H9 (cell line): ENCODE data around the gene PC. TPM values are rescaled to one million over a fixed set of nuclear protein-coding genes. Genes with fewer than 3 reads are reported as not detected.

Experiments
- DNase-seq: peaks from one replicate; pipeline ENCODE4 v3.0.0-alpha.2; 2017
- H2AFZ ChIP-seq: one replicate; pipeline ENCODE4 v1.6.1; 2013; ENCODE audit warnings: mild to moderate bottlenecking, low read length, control low read depth, moderate library complexity
- H2AK5ac ChIP-seq: 2 replicates; pipeline ENCODE4 v1.6.1; 2013; ENCODE audit warnings: low read length, control low read depth, mixed read lengths; ENCODE audit not compliant: insufficient read length
- H2BK120ac ChIP-seq: one replicate; pipeline ENCODE4 v1.6.1; 2013; ENCODE audit warnings: low read depth, mild to moderate bottlenecking, low read length, control low read depth, inconsistent platforms; ENCODE audit not compliant: poor library complexity, severe bottlenecking
- H2BK12ac ChIP-seq: 2 replicates; pipeline ENCODE4 v1.6.1; 2013; ENCODE audit warnings: low read length, control low read depth, mixed read lengths, low read depth; ENCODE audit not compliant: insufficient read length
- H2BK15ac ChIP-seq: 2 replicates; pipeline ENCODE4 v1.6.1; 2013; ENCODE audit warnings: low read depth, low read length, control low read depth
- H2BK20ac ChIP-seq: one replicate; pipeline ENCODE4 v1.6.1; 2013; ENCODE audit warnings: low read depth, mild to moderate bottlenecking, low read length, control low read depth, inconsistent platforms; ENCODE audit not compliant: poor library complexity, severe bottlenecking
- H2BK5ac ChIP-seq: 2 replicates; pipeline ENCODE4 v1.6.1; 2013; ENCODE audit warnings: low read length, control low read depth, mixed read lengths; ENCODE audit not compliant: insufficient read length
- H3K14ac ChIP-seq: 2 replicates; pipeline ENCODE4 v1.6.1; 2013; ENCODE audit warnings: low read length, control low read depth; ENCODE audit not compliant: insufficient read depth
- H3K18ac ChIP-seq: 2 replicates; pipeline ENCODE4 v1.6.1; 2013; ENCODE audit warnings: low read depth, mild to moderate bottlenecking, mixed read lengths, low read length, control low read depth; ENCODE audit not compliant: insufficient read length
- H3K23ac ChIP-seq: 2 replicates; pipeline ENCODE4 v1.6.1; 2013; ENCODE audit warnings: low read length, control low read depth, mixed read lengths, low read depth; ENCODE audit not compliant: insufficient read length
- H3K23me2 ChIP-seq: 2 replicates; pipeline ENCODE4 v1.6.1; 2013; ENCODE audit warnings: low read depth, mild to moderate bottlenecking, mixed read lengths, low read length, control low read depth; ENCODE audit not compliant: insufficient read length, poor library complexity, severe bottlenecking
- H3K27ac ChIP-seq: 2 replicates; pipeline ENCODE4 v1.5.1; 2013; ENCODE audit warnings: low read length, control low read depth, mixed read lengths, low read depth; ENCODE audit not compliant: insufficient read length
- H3K27me3 ChIP-seq: 2 replicates; pipeline ENCODE4 v1.6.1; 2013; ENCODE audit warnings: low read length, control low read depth, inconsistent platforms; ENCODE audit not compliant: insufficient read depth
- H3K4ac ChIP-seq: 2 replicates; pipeline ENCODE4 v1.6.1; 2013; ENCODE audit warnings: low read depth, mild to moderate bottlenecking, control low read depth, inconsistent platforms, low read length, moderate library complexity
- H3K4me1 ChIP-seq: 2 replicates; pipeline ENCODE4 v1.6.1; 2013; ENCODE audit warnings: low read length, control low read depth, inconsistent platforms; ENCODE audit not compliant: insufficient read depth
- H3K4me2 ChIP-seq: 2 replicates; pipeline ENCODE4 v1.6.1; 2013; ENCODE audit warnings: low read length, control low read depth, mixed read lengths; ENCODE audit not compliant: insufficient read length, insufficient read depth
- H3K56ac ChIP-seq: 2 replicates; pipeline ENCODE4 v1.6.1; 2013; ENCODE audit warnings: low read depth, mild to moderate bottlenecking, mixed read lengths, low read length, control low read depth; ENCODE audit not compliant: insufficient read length
- H3K79me1 ChIP-seq: 2 replicates; pipeline ENCODE4 v1.6.1; 2013; ENCODE audit warnings: low read depth, mild to moderate bottlenecking, moderate library complexity, low read length, control low read depth, inconsistent platforms; ENCODE audit not compliant: insufficient read depth, poor library complexity, severe bottlenecking
- H3K79me2 ChIP-seq: 2 replicates; pipeline ENCODE4 v1.6.1; 2013; ENCODE audit warnings: low read length, control low read depth, inconsistent platforms; ENCODE audit not compliant: insufficient read depth
- H3K9ac ChIP-seq: 2 replicates; pipeline ENCODE4 v1.6.1; 2013; ENCODE audit warnings: low read length, control low read depth, mixed read lengths; ENCODE audit not compliant: insufficient read length; ENCODE audit errors: extremely low read depth
- H3K9me3 ChIP-seq: one replicate; pipeline ENCODE4 v1.6.1; 2013; ENCODE audit warnings: low read depth, low read length, inconsistent platforms; ENCODE audit not compliant: control insufficient read depth
- H3T11ph ChIP-seq: one replicate; pipeline ENCODE4 v1.6.1; 2013; ENCODE audit warnings: mild to moderate bottlenecking, low read length, control low read depth, inconsistent platforms
- H4K20me1 ChIP-seq: one replicate; pipeline ENCODE4 v1.6.1; 2013; ENCODE audit not compliant: control insufficient read depth, insufficient read length, insufficient read depth
- H4K5ac ChIP-seq: 2 replicates; pipeline ENCODE4 v1.6.1; 2013; ENCODE audit warnings: low read depth, mild to moderate bottlenecking, mixed read lengths, low read length, control low read depth; ENCODE audit not compliant: insufficient read length
- H4K8ac ChIP-seq: replicated peaks from 2 replicates; pipeline ENCODE4 v1.6.1; 2013; ENCODE audit warnings: low read length, control low read depth, mixed read lengths, low read depth; ENCODE audit not compliant: insufficient read length
- H4K91ac ChIP-seq: 2 replicates; pipeline ENCODE4 v1.6.1; 2013; ENCODE audit warnings: low read depth, mild to moderate bottlenecking, moderate library complexity, mixed read lengths, low read length, control low read depth; ENCODE audit not compliant: insufficient read length
- H3K27ac Mint-ChIP-seq, 3 experiments: 2 replicates in 2 of 3; 3 replicates in 1 of 3; pipeline ENCODE4 v1.8.0; 2020 to 2021; ENCODE audit warnings: mixed read lengths in 3 of 3, mild to moderate bottlenecking in 1 of 3, moderate library complexity in 1 of 3
- H3K27me3 Mint-ChIP-seq: 2 replicates; pipeline ENCODE4 v1.8.0; 2021; ENCODE audit warnings: low read depth, mild to moderate bottlenecking, moderate library complexity, mixed read lengths
- H3K36me3 Mint-ChIP-seq, 3 experiments: 2 replicates in 2 of 3; 3 replicates in 1 of 3; pipeline ENCODE4 v1.8.0; 2020 to 2021; ENCODE audit warnings: low read depth in 3 of 3, mixed read lengths in 3 of 3; ENCODE audit not compliant: insufficient read depth in 1 of 3
- H3K4me1 Mint-ChIP-seq, 2 experiments: 2 replicates each; pipeline ENCODE4 v1.8.0; 2020; ENCODE audit warnings: mixed read lengths in 2 of 2
- H3K4me3 Mint-ChIP-seq, 2 experiments: 2 replicates in 1 of 2; 3 replicates in 1 of 2; pipeline ENCODE4 v1.8.0; 2020 to 2021; ENCODE audit warnings: mild to moderate bottlenecking in 2 of 2, mixed read lengths in 2 of 2, moderate library complexity in 1 of 2
- H3K9me3 Mint-ChIP-seq, 2 experiments: 2 replicates in 1 of 2; 3 replicates in 1 of 2; pipeline ENCODE4 v1.8.0; 2020; ENCODE audit warnings: mild to moderate bottlenecking in 2 of 2, mixed read lengths in 2 of 2, moderate library complexity in 1 of 2
- CTCF ChIP-seq: fragments of 200-600 bp; sonication (generic); conservative IDR thresholded peaks from 3 replicates; pipeline ENCODE4 v1.8.0; 2021; ENCODE audit warnings: antibody characterized with exemption, mild to moderate bottlenecking
- WGBS: extraction: QIAGEN DNeasy Blood & Tissue Kit; methylation state at CpG from one replicate; pipeline ENCODE4 v1.1.7; 2013; ENCODE audit warnings: missing lambda C conversion rate, low lambda C conversion rate, mixed read lengths; ENCODE audit not compliant: insufficient read length; ENCODE audit errors: extremely low coverage; 5-methylcytosine and 5-hydroxymethylcytosine counted together
- total RNA-seq: library from RNA; stranded (reverse); gene quantifications from 2 replicates; pipeline ENCODE4 v1.2.1, GENCODE V29; 2021

Gene PC
- total RNA-seq, 1 experiment from 2014 or later, result 32.6 TPM

- no CpG with 5 or more reads among the region's 6 CpGs for WGBS
- no peak overlapping the region for H2BK5ac ChIP-seq
These were observed 18.7 kb upstream of the PC start for GRCh38 chr11:66976925-66977324.

More at GRCh38 chr11:66976925-66977324, 18.7 kb upstream of the PC start:
- H4K8ac ChIP-seq, result no peak overlapping the region
- no peak overlapping the region for H3K56ac ChIP-seq
- no peak overlapping the region for H2BK20ac ChIP-seq
- H3K4me1 Mint-ChIP-seq, result peaks cover 4 to 15% of the 10 kb centered on the region in 2 experiments
- H3K23me2 ChIP-seq, result no peaks in the 10 kb centered on the region
- H3K14ac ChIP-seq, result no peak overlapping the region
- DNase-seq, result no peak
- H3T11ph ChIP-seq, result no peak overlapping the region
- H3K79me1 ChIP-seq, result no peaks in the 10 kb centered on the region
- H3K9me3 ChIP-seq, result no peaks in the 10 kb centered on the region
- H3K79me2 ChIP-seq, result no peaks in the 10 kb centered on the region
- no peak overlapping the region for H2BK120ac ChIP-seq
- H2AFZ ChIP-seq, result no peak overlapping the region
- no peak overlapping the region for H3K4ac ChIP-seq
- no peak overlapping the region for H3K27ac ChIP-seq
- H3K4me1 ChIP-seq, result no peaks in the 10 kb centered on the region
- H3K18ac ChIP-seq, result no peak overlapping the region
- no peak overlapping the region for H2BK12ac ChIP-seq
- H3K4me3 Mint-ChIP-seq, result no peak overlapping the region
- H3K23ac ChIP-seq, result no peak overlapping the region
- no peak overlapping the region for H4K5ac ChIP-seq
- no peak overlapping the region for H3K4me2 ChIP-seq
- no peak overlapping the region for H4K91ac ChIP-seq
- no peak overlapping the region for H2BK15ac ChIP-seq
- H3K36me3 Mint-ChIP-seq, result peaks cover 2 to 4% (median 2%) of the 10 kb centered on the region in 3 experiments; a peak in 5 of 7 replicates
- no peaks in the 10 kb centered on the region for H4K20me1 ChIP-seq
- H3K27me3 ChIP-seq, result no peaks in the 10 kb centered on the region
- no peak overlapping the region for H3K9ac ChIP-seq
- no peak for TF ChIP-seq CTCF
- H3K9me3 Mint-ChIP-seq, result peaks cover 7 to 12% of the 10 kb centered on the region in 2 experiments
- H3K27me3 Mint-ChIP-seq, result peaks cover 7% of the 10 kb centered on the region
- H2AK5ac ChIP-seq, result no peak overlapping the region
- H3K27ac Mint-ChIP-seq, result no peak overlapping the region
